Measurements from ENCODE around the gene RPS10. TPM values are rescaled to one million over a fixed set of nuclear protein-coding genes. Genes with fewer than 3 reads are reported as not detected.

Gene RPS10
- total and polyA plus RNA-seq, 2 of the 8 experiments (the other 6 are each of a cell fraction or from before 2014, with no cell fraction given), result 2,408 to 11,142 TPM

GRCh38 chr6:34370361-34370760 is 55.5 kb downstream of the RPS10 start (continued):
- TF ChIP-seq, protein P1, sequence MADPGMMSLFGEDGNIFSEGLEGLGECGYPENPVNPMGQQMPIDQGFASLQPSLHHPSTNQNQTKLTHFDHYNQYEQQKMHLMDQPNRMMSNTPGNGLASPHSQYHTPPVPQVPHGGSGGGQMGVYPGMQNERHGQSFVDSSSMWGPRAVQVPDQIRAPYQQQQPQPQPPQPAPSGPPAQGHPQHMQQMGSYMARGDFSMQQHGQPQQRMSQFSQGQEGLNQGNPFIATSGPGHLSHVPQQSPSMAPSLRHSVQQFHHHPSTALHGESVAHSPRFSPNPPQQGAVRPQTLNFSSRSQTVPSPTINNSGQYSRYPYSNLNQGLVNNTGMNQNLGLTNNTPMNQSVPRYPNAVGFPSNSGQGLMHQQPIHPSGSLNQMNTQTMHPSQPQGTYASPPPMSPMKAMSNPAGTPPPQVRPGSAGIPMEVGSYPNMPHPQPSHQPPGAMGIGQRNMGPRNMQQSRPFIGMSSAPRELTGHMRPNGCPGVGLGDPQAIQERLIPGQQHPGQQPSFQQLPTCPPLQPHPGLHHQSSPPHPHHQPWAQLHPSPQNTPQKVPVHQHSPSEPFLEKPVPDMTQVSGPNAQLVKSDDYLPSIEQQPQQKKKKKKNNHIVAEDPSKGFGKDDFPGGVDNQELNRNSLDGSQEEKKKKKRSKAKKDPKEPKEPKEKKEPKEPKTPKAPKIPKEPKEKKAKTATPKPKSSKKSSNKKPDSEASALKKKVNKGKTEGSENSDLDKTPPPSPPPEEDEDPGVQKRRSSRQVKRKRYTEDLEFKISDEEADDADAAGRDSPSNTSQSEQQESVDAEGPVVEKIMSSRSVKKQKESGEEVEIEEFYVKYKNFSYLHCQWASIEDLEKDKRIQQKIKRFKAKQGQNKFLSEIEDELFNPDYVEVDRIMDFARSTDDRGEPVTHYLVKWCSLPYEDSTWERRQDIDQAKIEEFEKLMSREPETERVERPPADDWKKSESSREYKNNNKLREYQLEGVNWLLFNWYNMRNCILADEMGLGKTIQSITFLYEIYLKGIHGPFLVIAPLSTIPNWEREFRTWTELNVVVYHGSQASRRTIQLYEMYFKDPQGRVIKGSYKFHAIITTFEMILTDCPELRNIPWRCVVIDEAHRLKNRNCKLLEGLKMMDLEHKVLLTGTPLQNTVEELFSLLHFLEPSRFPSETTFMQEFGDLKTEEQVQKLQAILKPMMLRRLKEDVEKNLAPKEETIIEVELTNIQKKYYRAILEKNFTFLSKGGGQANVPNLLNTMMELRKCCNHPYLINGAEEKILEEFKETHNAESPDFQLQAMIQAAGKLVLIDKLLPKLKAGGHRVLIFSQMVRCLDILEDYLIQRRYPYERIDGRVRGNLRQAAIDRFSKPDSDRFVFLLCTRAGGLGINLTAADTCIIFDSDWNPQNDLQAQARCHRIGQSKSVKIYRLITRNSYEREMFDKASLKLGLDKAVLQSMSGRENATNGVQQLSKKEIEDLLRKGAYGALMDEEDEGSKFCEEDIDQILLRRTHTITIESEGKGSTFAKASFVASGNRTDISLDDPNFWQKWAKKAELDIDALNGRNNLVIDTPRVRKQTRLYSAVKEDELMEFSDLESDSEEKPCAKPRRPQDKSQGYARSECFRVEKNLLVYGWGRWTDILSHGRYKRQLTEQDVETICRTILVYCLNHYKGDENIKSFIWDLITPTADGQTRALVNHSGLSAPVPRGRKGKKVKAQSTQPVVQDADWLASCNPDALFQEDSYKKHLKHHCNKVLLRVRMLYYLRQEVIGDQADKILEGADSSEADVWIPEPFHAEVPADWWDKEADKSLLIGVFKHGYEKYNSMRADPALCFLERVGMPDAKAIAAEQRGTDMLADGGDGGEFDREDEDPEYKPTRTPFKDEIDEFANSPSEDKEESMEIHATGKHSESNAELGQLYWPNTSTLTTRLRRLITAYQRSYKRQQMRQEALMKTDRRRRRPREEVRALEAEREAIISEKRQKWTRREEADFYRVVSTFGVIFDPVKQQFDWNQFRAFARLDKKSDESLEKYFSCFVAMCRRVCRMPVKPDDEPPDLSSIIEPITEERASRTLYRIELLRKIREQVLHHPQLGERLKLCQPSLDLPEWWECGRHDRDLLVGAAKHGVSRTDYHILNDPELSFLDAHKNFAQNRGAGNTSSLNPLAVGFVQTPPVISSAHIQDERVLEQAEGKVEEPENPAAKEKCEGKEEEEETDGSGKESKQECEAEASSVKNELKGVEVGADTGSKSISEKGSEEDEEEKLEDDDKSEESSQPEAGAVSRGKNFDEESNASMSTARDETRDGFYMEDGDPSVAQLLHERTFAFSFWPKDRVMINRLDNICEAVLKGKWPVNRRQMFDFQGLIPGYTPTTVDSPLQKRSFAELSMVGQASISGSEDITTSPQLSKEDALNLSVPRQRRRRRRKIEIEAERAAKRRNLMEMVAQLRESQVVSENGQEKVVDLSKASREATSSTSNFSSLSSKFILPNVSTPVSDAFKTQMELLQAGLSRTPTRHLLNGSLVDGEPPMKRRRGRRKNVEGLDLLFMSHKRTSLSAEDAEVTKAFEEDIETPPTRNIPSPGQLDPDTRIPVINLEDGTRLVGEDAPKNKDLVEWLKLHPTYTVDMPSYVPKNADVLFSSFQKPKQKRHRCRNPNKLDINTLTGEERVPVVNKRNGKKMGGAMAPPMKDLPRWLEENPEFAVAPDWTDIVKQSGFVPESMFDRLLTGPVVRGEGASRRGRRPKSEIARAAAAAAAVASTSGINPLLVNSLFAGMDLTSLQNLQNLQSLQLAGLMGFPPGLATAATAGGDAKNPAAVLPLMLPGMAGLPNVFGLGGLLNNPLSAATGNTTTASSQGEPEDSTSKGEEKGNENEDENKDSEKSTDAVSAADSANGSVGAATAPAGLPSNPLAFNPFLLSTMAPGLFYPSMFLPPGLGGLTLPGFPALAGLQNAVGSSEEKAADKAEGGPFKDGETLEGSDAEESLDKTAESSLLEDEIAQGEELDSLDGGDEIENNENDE (IDR thresholded peaks at IDR 0.05; ENCODE audit: insufficient replicate concordance, low read length), result no peak
- TF ChIP-seq KDM1A (IDR thresholded peaks at IDR 0.05; ENCODE audit: borderline replicate concordance, low read length) (no peak), RXRA (IDR thresholded peaks at IDR 0.05; ENCODE audit: insufficient read depth, low read depth, low read length) (no peak)
